Panc1 (cell line): ENCODE results near the gene MAP1A. TPM values are rescaled to one million over a fixed set of nuclear protein-coding genes. Genes with fewer than 3 reads are reported as not detected.

ENCODE experiments used
- ATAC-seq: fragments of 200-7000 bp; cut with Tn5 transposase; 2 replicates; pipeline ENCODE4 v1.9.1; 2020; ENCODE audit warnings: mild to moderate bottlenecking, moderate library complexity
- BruUV-seq: library from RNA; stranded (reverse); fragments of 400-500 nt; replicated peaks from 2 replicates; lab custom pipeline; 2021; lab: Mats Ljungman, UMichigan
- CTCF ChIA-PET: fragments of 300-600 bp; sonication (Branson Sonifier 250); formaldehyde crosslinking; loops from one replicate; lab custom pipeline; 2022; ENCODE audit warnings: antibody characterized with exemption; lab: Charles Lee
- POLR2A ChIA-PET: fragments of 300-600 bp; sonication (Branson Sonifier 250); formaldehyde crosslinking; loops from one replicate; lab custom pipeline; 2022; ENCODE audit warnings: antibody characterized with exemption; lab: Charles Lee
- DNase-seq: peaks from one replicate; pipeline ENCODE4 v3.0.0-alpha.2; 2010; ENCODE audit warnings: low read depth, low spot score
- H3K27ac ChIP-seq: 2 replicates; pipeline ENCODE4 v1.5.1; 2011; ENCODE audit warnings: mild to moderate bottlenecking, low read length, inconsistent platforms
- H3K27me3 ChIP-seq: fragments of 200-500 bp; sonication (Bioruptor generic); 2 replicates; pipeline ENCODE4 v1.6.0; 2014; ENCODE audit warnings: low read length, inconsistent platforms; ENCODE audit not compliant: control insufficient read depth, insufficient read depth
- H3K36me3 ChIP-seq: fragments of 200-500 bp; sonication (Bioruptor generic); 2 replicates; pipeline ENCODE4 v1.5.1; 2014; ENCODE audit warnings: inconsistent platforms, mild to moderate bottlenecking, low read length, moderate library complexity; ENCODE audit not compliant: control insufficient read depth, insufficient read depth
- H3K4me1 ChIP-seq: 2 replicates; pipeline ENCODE4 v1.5.1; 2011; ENCODE audit warnings: inconsistent platforms, mild to moderate bottlenecking, low read length, moderate library complexity; ENCODE audit not compliant: control insufficient read depth, insufficient read depth
- H3K4me3 ChIP-seq, 2 experiments: 2 replicates each; pipeline ENCODE4 v1.5.1; 2011 to 2012; ENCODE audit warnings: low read depth in 2 of 2, low read length in 2 of 2, mild to moderate bottlenecking in 2 of 2, inconsistent platforms in 1 of 2, moderate library complexity in 1 of 2
- H3K9me3 ChIP-seq: fragments of 200-500 bp; sonication (Bioruptor generic); 2 replicates; pipeline ENCODE4 v1.5.1; 2014; ENCODE audit warnings: low read depth, mild to moderate bottlenecking, inconsistent platforms, low read length, moderate library complexity; ENCODE audit not compliant: control insufficient read depth, insufficient read depth
- POLR2AphosphoS5 ChIP-seq: IDR thresholded peaks from 2 replicates; pipeline ENCODE4 v1.6.1; 2012; ENCODE audit warnings: mild to moderate bottlenecking, low read depth, low read length, moderate library complexity
- REST ChIP-seq, 2 experiments: IDR thresholded peaks; 2 replicates each; pipeline ENCODE4 v1.6.1; 2011 to 2012; ENCODE audit warnings: low read depth in 2 of 2, control low read depth in 1 of 2, low read length in 1 of 2, mild to moderate bottlenecking in 1 of 2, moderate library complexity in 1 of 2; ENCODE audit not compliant: insufficient read depth in 1 of 2
- SIN3A ChIP-seq: IDR thresholded peaks from 2 replicates; pipeline ENCODE4 v1.6.1; 2012; ENCODE audit warnings: low read depth, mild to moderate bottlenecking, low read length, moderate library complexity, borderline replicate concordance; ENCODE audit not compliant: insufficient read depth
- TCF7L2 ChIP-seq: IDR thresholded peaks from 2 replicates; pipeline ENCODE4 v1.6.1; 2011; ENCODE audit warnings: mild to moderate bottlenecking, low read depth, low read length, inconsistent platforms
- in situ Hi-C: cut with HindIII; loops from 2 replicates; pipeline ENCODE4 v1.10.0; 2016; ENCODE audit warnings: low sequenced_read_pairs, low pct_unique_long_range_greater_than_20kb
- intact Hi-C: fragments of 100-400 bp; cut with micrococcal nuclease; formaldehyde crosslinking; loops from one replicate; pipeline ENCODE4 v1.10.0; 2022; ENCODE audit not compliant: unreplicated experiment
- total RNA-seq: library from RNA; stranded (reverse); gene quantifications from one replicate; pipeline ENCODE4 v1.2.1, GENCODE V29; 2021; ENCODE audit not compliant: unreplicated experiment
- TF ChIP-seq, protein P1 (sequence below): fragments of 450-650 bp; IDR thresholded peaks from 2 replicates; pipeline ENCODE4 v1.5.1; 2017; ENCODE audit warnings: mild to moderate bottlenecking

MAP1A gene
- total RNA-seq, 1 experiment from 2014 or later: 1.6 TPM

- CTCF ChIA-PET: no interaction called here
- H3K27me3 ChIP-seq: no peaks in the 10 kb centered on the region
- in situ Hi-C loops: no loop called here
- POLR2A ChIA-PET: no interaction called here
- ATAC-seq (no peak), DNase-seq (no peak)
- no peak overlapping the region for H3K4me3 ChIP-seq
- no peaks in the 10 kb centered on the region for H3K9me3 ChIP-seq
- no peaks in the 10 kb centered on the region for H3K36me3 ChIP-seq
- BruUV-seq: no TSS peak
- intact Hi-C loops: no loop called here
- no peak for TF ChIP-seq TCF7L2
- no peak for TF ChIP-seq POLR2AphosphoS5
- TF ChIP-seq SIN3A: no peak
- TF ChIP-seq REST (IDR thresholded peaks at IDR 0.05; ENCODE audit: insufficient read depth in 1 of 2, low read depth in 2 of 2, low read length in 1 of 2): no peak
- TF ChIP-seq, protein P1, sequence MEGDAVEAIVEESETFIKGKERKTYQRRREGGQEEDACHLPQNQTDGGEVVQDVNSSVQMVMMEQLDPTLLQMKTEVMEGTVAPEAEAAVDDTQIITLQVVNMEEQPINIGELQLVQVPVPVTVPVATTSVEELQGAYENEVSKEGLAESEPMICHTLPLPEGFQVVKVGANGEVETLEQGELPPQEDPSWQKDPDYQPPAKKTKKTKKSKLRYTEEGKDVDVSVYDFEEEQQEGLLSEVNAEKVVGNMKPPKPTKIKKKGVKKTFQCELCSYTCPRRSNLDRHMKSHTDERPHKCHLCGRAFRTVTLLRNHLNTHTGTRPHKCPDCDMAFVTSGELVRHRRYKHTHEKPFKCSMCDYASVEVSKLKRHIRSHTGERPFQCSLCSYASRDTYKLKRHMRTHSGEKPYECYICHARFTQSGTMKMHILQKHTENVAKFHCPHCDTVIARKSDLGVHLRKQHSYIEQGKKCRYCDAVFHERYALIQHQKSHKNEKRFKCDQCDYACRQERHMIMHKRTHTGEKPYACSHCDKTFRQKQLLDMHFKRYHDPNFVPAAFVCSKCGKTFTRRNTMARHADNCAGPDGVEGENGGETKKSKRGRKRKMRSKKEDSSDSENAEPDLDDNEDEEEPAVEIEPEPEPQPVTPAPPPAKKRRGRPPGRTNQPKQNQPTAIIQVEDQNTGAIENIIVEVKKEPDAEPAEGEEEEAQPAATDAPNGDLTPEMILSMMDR: no peak
- peaks cover 5% of the 10 kb centered on the region; the same call in 1 of the 2 replicates for H3K4me1 ChIP-seq
- H3K27ac ChIP-seq: no peak overlapping the region
Observed at GRCh38 chr15:43520138-43520537, 2.7 kb downstream of the MAP1A start.

DNA sequence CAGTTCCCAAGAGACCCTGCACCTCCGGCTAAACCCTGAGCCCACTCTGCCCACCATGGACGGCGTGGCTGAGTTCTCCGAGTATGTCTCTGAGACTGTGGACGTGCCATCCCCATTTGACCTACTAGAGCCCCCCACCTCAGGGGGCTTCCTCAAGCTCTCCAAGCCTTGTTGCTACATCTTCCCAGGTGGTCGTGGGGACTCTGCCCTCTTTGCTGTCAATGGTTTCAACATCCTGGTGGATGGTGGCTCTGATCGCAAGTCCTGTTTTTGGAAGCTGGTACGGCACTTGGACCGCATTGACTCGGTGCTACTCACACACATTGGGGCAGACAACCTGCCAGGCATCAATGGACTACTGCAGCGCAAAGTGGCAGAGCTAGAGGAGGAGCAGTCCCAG is 4.0 kb downstream of the MAP1A start:
- in situ Hi-C loops (no loop called here), intact Hi-C loops (no loop called here)
- CTCF ChIA-PET: interaction anchor here (0.6 kb wide), 1 partner anchor 349 kb away, joined by 7 read pairs; no protein-coding TSS in a partner anchor
- Histone ChIP-seq H3K4me1 (peaks cover 5% of the 10 kb centered on the region; the same call in 1 of the 2 replicates), H3K27me3 (no peaks in the 10 kb centered on the region), H3K27ac (no peak overlapping the region), H3K4me3 (no peak overlapping the region), H3K9me3 (no peaks in the 10 kb centered on the region), H3K36me3 (no peaks in the 10 kb centered on the region)
- TF ChIP-seq, protein P1: no peak
- TF ChIP-seq TCF7L2 (no peak), REST (IDR thresholded peaks at IDR 0.05; ENCODE audit: insufficient read depth in 1 of 2, low read depth in 2 of 2, low read length in 1 of 2) (no peak), POLR2AphosphoS5 (no peak), SIN3A (no peak)
- BruUV-seq: no TSS peak
- DNase-seq (no peak), ATAC-seq (no peak)
- POLR2A ChIA-PET: no interaction called here
